Uterus (tissue), 4 donors: ENCODE results near the gene PRPF40A. TPM values are rescaled to one million over a fixed set of nuclear protein-coding genes. Genes with fewer than 3 reads are reported as not detected.

ENCODE experiments used
- DNase-seq, 2 donors: peaks; one replicate each; pipeline ENCODE4 v3.0.0-alpha.2; 2019 to 2020
- H3K27ac ChIP-seq, 2 donors: fragments of 200-600 bp; sonication (generic); 1 replicate in 1 of 2; 2 replicates in 1 of 2; pipeline ENCODE4 v1.5.1; 2016 to 2018
- H3K27me3 ChIP-seq, 2 donors: fragments of 200-600 bp; sonication (generic); one replicate each; pipeline ENCODE4 v1.5.1; 2018 to 2019; ENCODE audit warnings: control low read depth in 1 of 2
- H3K36me3 ChIP-seq, 2 donors: fragments of 200-600 bp; sonication (generic); one replicate each; pipeline ENCODE4 v1.5.1; 2019; ENCODE audit warnings: control low read depth in 1 of 2
- H3K4me1 ChIP-seq, 2 donors: fragments of 200-600 bp; sonication (generic); one replicate each; pipeline ENCODE4 v1.5.1; 2018 to 2019; ENCODE audit warnings: control low read depth in 1 of 2
- H3K4me3 ChIP-seq, 2 donors: fragments of 200-600 bp; sonication (generic); 1 replicate in 1 of 2; 2 replicates in 1 of 2; pipeline ENCODE4 v1.5.1; 2018 to 2019; ENCODE audit warnings: mild to moderate bottlenecking in 1 of 2
- H3K9me3 ChIP-seq, 2 donors: fragments of 200-600 bp; sonication (generic); one replicate each; pipeline ENCODE4 v1.5.1; 2019; ENCODE audit warnings: control low read depth in 1 of 2
- POLR2A ChIP-seq, 2 donors: fragments of 450-650 bp; IDR thresholded peaks; one replicate each; pipeline ENCODE4 v1.6.1; 2016; ENCODE audit warnings: antibody characterized with exemption in 2 of 2, mild to moderate bottlenecking in 1 of 2, moderate library complexity in 1 of 2
- intact Hi-C: fragments of 100-400 bp; cut with DNase I; formaldehyde crosslinking; loops from one replicate; pipeline ENCODE4 v1.15.1; 2023; ENCODE audit warnings: low total_unique reads
- total RNA-seq, 4 donors: library from RNA; depleted of rRNA in 3 of 4; stranded (reverse); fragments of >200 nt in 3 of 4; gene quantifications; one replicate each; pipeline versions ENCODE4 v1.1.0 to v1.2.4, GENCODE V29; 2014 to 2023
- TF ChIP-seq, protein P1 (sequence below), 4 experiments: fragments of 200-600 bp in 2 of 4; fragments of 450-650 bp in 2 of 4; sonication (generic) in 2 of 4; IDR thresholded peaks; one replicate each; pipeline ENCODE4 v1.5.1; 2016 to 2019; ENCODE audit warnings: antibody characterized with exemption in 4 of 4, mild to moderate bottlenecking in 2 of 4, moderate library complexity in 1 of 4
- donor health status: DM: yes; HTN: yes; CAD: no.

PRPF40A gene
- total RNA-seq, 4 donors from 2014 or later, result 69.1 to 151 (median 85.3) TPM

DNA sequence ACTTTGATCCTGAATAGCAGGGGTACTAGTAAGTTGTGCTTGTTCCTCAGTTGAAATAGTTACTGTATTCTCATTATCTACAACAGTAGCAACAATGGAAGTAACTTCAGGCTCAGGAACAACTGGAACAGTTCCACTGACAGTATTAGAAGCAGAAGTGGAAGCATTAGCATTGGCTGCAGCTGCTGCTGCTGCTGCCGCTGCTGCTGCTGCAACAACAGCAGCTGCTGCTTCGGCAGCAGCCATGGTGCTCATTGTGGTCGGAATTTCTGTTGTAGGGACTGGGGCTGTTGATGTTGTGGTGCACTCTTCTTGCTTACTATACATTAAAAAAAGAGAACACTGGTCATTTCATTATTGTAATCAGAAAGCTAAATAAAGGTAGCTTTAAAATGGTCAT lies 40.8 kb downstream of the PRPF40A start:
- H3K27ac ChIP-seq, result no peak overlapping the region
- no peaks in the 10 kb centered on the region for H3K27me3 ChIP-seq
- intact Hi-C loops, result no loop called here
- no peaks in the 10 kb centered on the region for H3K9me3 ChIP-seq
- H3K4me1 ChIP-seq, result no peaks in the 10 kb centered on the region
- DNase-seq, result no peak
- TF ChIP-seq, protein P1, sequence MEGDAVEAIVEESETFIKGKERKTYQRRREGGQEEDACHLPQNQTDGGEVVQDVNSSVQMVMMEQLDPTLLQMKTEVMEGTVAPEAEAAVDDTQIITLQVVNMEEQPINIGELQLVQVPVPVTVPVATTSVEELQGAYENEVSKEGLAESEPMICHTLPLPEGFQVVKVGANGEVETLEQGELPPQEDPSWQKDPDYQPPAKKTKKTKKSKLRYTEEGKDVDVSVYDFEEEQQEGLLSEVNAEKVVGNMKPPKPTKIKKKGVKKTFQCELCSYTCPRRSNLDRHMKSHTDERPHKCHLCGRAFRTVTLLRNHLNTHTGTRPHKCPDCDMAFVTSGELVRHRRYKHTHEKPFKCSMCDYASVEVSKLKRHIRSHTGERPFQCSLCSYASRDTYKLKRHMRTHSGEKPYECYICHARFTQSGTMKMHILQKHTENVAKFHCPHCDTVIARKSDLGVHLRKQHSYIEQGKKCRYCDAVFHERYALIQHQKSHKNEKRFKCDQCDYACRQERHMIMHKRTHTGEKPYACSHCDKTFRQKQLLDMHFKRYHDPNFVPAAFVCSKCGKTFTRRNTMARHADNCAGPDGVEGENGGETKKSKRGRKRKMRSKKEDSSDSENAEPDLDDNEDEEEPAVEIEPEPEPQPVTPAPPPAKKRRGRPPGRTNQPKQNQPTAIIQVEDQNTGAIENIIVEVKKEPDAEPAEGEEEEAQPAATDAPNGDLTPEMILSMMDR (IDR thresholded peaks at IDR 0.05), result no peak
- TF ChIP-seq POLR2A (IDR thresholded peaks at IDR 0.05), result no peak
- H3K4me3 ChIP-seq, result no peak overlapping the region
- H3K36me3 ChIP-seq, result no peaks in the 10 kb centered on the region

DNA sequence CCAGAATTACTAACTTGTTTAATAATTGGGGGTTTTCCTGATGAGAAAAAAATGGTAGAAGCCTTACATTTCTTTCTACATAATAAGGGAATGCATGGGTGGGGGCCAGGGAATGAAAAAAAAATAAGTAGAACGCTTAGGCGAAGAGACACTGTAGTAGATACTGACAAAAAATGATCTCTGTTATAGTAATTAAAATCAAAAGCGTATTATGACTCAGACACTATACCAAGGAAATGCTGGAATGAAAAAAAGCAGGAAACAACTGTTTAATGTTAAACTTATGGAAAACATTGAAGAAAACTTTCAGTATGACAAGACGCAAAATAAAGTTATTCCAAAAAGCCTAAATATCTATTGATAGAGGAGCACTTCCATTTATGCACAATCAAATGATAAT lies 42.9 kb downstream of the PRPF40A start:
- intact Hi-C loops, result no loop called here
- Histone ChIP-seq H3K27me3 (no peaks in the 10 kb centered on the region), H3K4me1 (no peaks in the 10 kb centered on the region), H3K27ac (no peak overlapping the region), H3K9me3 (no peaks in the 10 kb centered on the region), H3K4me3 (no peak overlapping the region), H3K36me3 (no peaks in the 10 kb centered on the region)
- DNase-seq, result no peak
- TF ChIP-seq, protein P1 (IDR thresholded peaks at IDR 0.05), result no peak
- TF ChIP-seq POLR2A (IDR thresholded peaks at IDR 0.05), result no peak

DNA sequence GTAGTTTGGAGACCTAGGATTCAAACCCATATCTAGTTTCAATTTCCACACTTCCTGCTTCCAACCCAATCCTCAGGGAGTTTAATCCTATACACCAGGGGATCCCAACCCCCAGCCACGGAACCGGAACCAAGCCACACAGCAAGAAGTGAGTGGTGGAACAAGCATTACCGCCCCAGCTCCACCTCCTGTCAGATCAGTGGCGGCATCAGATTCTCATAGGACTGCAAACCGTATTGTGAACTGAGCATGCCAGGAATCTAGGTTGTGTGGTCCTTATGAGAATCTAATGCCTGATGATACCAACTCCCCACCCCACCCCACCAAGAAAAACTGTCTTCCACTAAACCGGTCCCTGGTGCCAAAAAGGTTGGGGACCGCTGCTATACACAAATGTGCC lies 52.5 kb downstream of the PRPF40A start:
- H3K36me3 ChIP-seq, result peaks cover 0 to 4% of the 10 kb centered on the region in 2 donors
- TF ChIP-seq, protein P1 (IDR thresholded peaks at IDR 0.05), result no peak
- no peak for TF ChIP-seq POLR2A (IDR thresholded peaks at IDR 0.05)
- DNase-seq, result no peak
- no peaks in the 10 kb centered on the region for H3K4me1 ChIP-seq
- no peaks in the 10 kb centered on the region for H3K27me3 ChIP-seq
- H3K27ac ChIP-seq, result no peak overlapping the region
- H3K4me3 ChIP-seq, result no peak overlapping the region
- H3K9me3 ChIP-seq, result no peaks in the 10 kb centered on the region
- intact Hi-C loops, result no loop called here

DNA sequence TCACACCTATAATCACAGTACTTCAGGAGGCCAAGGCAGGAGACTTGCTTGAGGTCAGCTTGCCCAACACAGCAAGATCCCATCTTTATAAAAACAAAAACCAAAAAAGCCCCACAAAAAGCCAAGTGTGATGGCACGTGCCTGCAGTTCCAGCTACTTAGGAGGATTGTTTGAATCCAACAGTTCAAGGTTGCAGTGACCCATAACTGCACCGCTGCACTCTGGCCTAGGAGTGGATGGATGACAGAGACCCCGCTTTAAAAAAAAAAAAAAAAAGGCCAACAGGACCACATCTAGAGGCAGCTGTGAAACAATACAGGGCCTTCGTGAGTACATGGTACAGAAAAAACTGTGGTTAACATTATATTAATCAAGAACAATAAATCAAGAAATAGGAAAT lies 56.2 kb downstream of the PRPF40A start:
- no peaks in the 10 kb centered on the region for H3K4me1 ChIP-seq
- no peaks in the 10 kb centered on the region for H3K36me3 ChIP-seq
- H3K27me3 ChIP-seq, result no peaks in the 10 kb centered on the region
- no peak overlapping the region for H3K27ac ChIP-seq
- no peaks in the 10 kb centered on the region for H3K9me3 ChIP-seq
- intact Hi-C loops, result no loop called here
- no peak overlapping the region for H3K4me3 ChIP-seq
- DNase-seq, result no peak
- TF ChIP-seq, protein P1 (IDR thresholded peaks at IDR 0.05), result no peak
- TF ChIP-seq POLR2A (IDR thresholded peaks at IDR 0.05), result no peak

DNA sequence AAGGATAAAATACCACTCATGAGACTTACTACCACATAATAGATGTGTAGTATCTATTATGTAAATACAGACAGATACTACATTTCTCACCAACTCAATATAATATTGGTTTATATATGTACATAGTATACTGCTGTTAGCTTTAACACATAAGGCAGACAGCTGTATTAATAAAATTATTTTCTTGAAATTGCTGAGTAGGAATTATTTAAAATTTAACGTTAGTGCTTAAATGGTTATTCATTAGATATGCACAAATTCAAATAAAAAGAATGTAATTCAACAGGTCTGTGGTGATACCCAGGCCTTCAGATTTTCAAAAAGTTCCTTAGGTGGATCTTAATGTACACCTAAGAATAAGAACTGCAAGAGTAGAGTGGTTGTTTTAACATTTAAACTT lies 59.0 kb downstream of the PRPF40A start:
- Histone ChIP-seq H3K36me3 (no peaks in the 10 kb centered on the region), H3K27me3 (no peaks in the 10 kb centered on the region), H3K4me3 (no peak overlapping the region), H3K9me3 (no peaks in the 10 kb centered on the region), H3K4me1 (no peaks in the 10 kb centered on the region), H3K27ac (no peak overlapping the region)
- intact Hi-C loops, result no loop called here
- DNase-seq, result no peak
- TF ChIP-seq, protein P1 (IDR thresholded peaks at IDR 0.05), result no peak
- no peak for TF ChIP-seq POLR2A (IDR thresholded peaks at IDR 0.05)
